Thoracic aorta (tissue), 2 donors: ENCODE measurements around the gene CCDC3. TPM values are rescaled to one million over a fixed set of nuclear protein-coding genes. Genes with fewer than 3 reads are reported as not detected.

Experiments
- ATAC-seq: fragments of 150-250 bp; one replicate; pipeline ENCODE4 v1.8.0; 2017; ENCODE audit warnings: low read depth; ENCODE audit not compliant: insufficient number of reproducible peaks, low FRiP score
- DNase-seq: peaks from one replicate; pipeline ENCODE4 v3.0.0-alpha.2; 2020; ENCODE audit warnings: low spot score
- H3K27ac ChIP-seq, 2 donors: fragments of 200-600 bp; sonication (generic); 1 replicate in 1 of 2; 2 replicates in 1 of 2; pipeline ENCODE4 v1.5.1; 2016; ENCODE audit warnings: mild to moderate bottlenecking in 2 of 2, moderate library complexity in 2 of 2
- H3K27me3 ChIP-seq: fragments of 200-600 bp; sonication (generic); replicated peaks from 2 replicates; pipeline ENCODE4 v1.6.0; 2016; ENCODE audit warnings: mild to moderate bottlenecking; ENCODE audit not compliant: insufficient read depth
- H3K36me3 ChIP-seq: fragments of 200-600 bp; sonication (generic); one replicate; pipeline ENCODE4 v1.5.1; 2016
- H3K4me1 ChIP-seq, 2 donors: fragments of 200-600 bp; sonication (generic); 1 replicate in 1 of 2; 2 replicates in 1 of 2; pipeline versions ENCODE4 v1.5.1 to v1.6.0; 2016; ENCODE audit warnings: low read depth in 2 of 2, mild to moderate bottlenecking in 1 of 2; ENCODE audit not compliant: control insufficient read depth in 1 of 2
- H3K4me3 ChIP-seq: fragments of 200-600 bp; sonication (generic); 2 replicates; pipeline ENCODE4 v1.5.1; 2016; ENCODE audit warnings: mild to moderate bottlenecking
- H3K9me3 ChIP-seq: fragments of 200-600 bp; sonication (generic); 2 replicates; pipeline ENCODE4 v1.5.1; 2016
- CTCF ChIP-seq: fragments of 200-600 bp; sonication (generic); IDR thresholded peaks from one replicate; pipeline ENCODE4 v1.5.1; 2019; ENCODE audit warnings: antibody characterized with exemption
- total RNA-seq, 2 donors: library from RNA; depleted of rRNA; stranded (reverse); fragments of >200 nt; gene quantifications; one replicate each; pipeline versions ENCODE4 v1.1.0 to v1.2.3, GENCODE V29; 2016

CCDC3 gene
- total RNA-seq, 2 donors from 2014 or later: 127 to 137 TPM

- Histone ChIP-seq H3K4me1 (peaks cover 4 to 6% of the 10 kb centered on the region in 2 donors), H3K27me3 (no peaks in the 10 kb centered on the region), H3K4me3 (no peak overlapping the region), H3K9me3 (peaks cover 4% of the 10 kb centered on the region), H3K36me3 (no peaks in the 10 kb centered on the region), H3K27ac (no peak overlapping the region)
- ATAC-seq (no peak), DNase-seq (no peak)
- no peak for TF ChIP-seq CTCF
Measured at GRCh38 chr10:12896251-12896650, 105.3 kb downstream of the CCDC3 start.

GRCh38 chr10:12892924-12893323, 108.6 kb downstream of the CCDC3 start:
- no peak for DNase-seq
- no peak for ATAC-seq
- H3K36me3 ChIP-seq: no peaks in the 10 kb centered on the region
- H3K4me1 ChIP-seq: peaks cover 16 to 28% of the 10 kb centered on the region in 2 donors
- H3K9me3 ChIP-seq: peaks cover 4% of the 10 kb centered on the region
- no peak overlapping the region for H3K27ac ChIP-seq
- TF ChIP-seq CTCF: no peak
- H3K27me3 ChIP-seq: no peaks in the 10 kb centered on the region
- H3K4me3 ChIP-seq: no peak overlapping the region

GRCh38 chr10:12890958-12891357, 110.6 kb downstream of the CCDC3 start:
- Histone ChIP-seq H3K27me3 (no peaks in the 10 kb centered on the region), H3K36me3 (no peaks in the 10 kb centered on the region), H3K9me3 (peaks cover 4% of the 10 kb centered on the region), H3K4me3 (no peak overlapping the region), H3K27ac (peak overlapping the region in 1 of 2 donors; percentile 47), H3K4me1 (peaks cover 29 to 48% of the 10 kb centered on the region in 2 donors)
- DNase-seq (no peak), ATAC-seq (no peak)
- no peak for TF ChIP-seq CTCF

- Histone ChIP-seq H3K4me3 (no peak overlapping the region), H3K4me1 (peaks cover 31 to 51% of the 10 kb centered on the region in 2 donors), H3K27me3 (no peaks in the 10 kb centered on the region), H3K9me3 (peaks cover 3% of the 10 kb centered on the region), H3K27ac (peak overlapping the region; percentile 70 to 71), H3K36me3 (no peaks in the 10 kb centered on the region)
- DNase-seq (no peak), ATAC-seq (peak; percentile 16)
- no peak for TF ChIP-seq CTCF
Measured at GRCh38 chr10:12888470-12888869, 113.0 kb downstream of the CCDC3 start.

- Histone ChIP-seq H3K9me3 (no peaks in the 10 kb centered on the region), H3K4me1 (peaks cover 31 to 51% of the 10 kb centered on the region in 2 donors), H3K4me3 (no peak overlapping the region), H3K36me3 (no peaks in the 10 kb centered on the region), H3K27ac (peak overlapping the region; percentile 70 to 71), H3K27me3 (no peaks in the 10 kb centered on the region)
- no peak for TF ChIP-seq CTCF
- DNase-seq (no peak), ATAC-seq (no peak)
Measured at GRCh38 chr10:12887780-12888179, 113.7 kb downstream of the CCDC3 start.
